ENCODE measurements around the gene LSP1. TPM values are rescaled to one million over a fixed set of nuclear protein-coding genes. Genes with fewer than 3 reads are reported as not detected.
A peak's percentile ranks its signal among the peaks of the same experiment; 100 is the strongest.

LSP1 gene
- total RNA-seq, 2 donors from 2014 or later: 328 to 423 TPM

DNA sequence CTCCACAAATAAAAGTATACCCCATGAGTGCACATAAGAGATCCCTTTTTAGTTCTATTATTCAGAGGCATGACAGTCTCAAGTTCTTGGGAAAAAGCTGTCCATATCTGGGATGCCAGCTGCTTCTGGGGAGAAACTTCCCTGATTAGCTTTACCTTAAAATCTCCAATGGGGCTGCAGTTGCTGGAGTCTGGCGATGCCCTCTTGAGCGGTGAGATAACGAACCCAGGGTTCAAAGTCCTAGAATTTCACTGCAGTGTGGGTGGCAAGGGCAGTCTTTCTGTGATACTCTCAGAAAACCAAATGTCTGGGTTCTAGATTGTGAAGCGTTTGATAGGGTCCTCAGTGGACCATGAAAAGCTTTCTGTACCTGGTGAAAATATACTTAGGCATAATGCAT lies 46.2 kb downstream of the LSP1 start:
- no peaks in the 10 kb centered on the region for H3K36me3 Mint-ChIP-seq (ENCODE audit: low read depth)
- no peak overlapping the region for H3K27ac Mint-ChIP-seq
- H3K9me3 Mint-ChIP-seq: no peaks in the 10 kb centered on the region
- peaks cover 6% of the 10 kb centered on the region for H3K27me3 Mint-ChIP-seq
- H3K4me1 Mint-ChIP-seq: no peaks in the 10 kb centered on the region
- no peak for ATAC-seq (replicated peaks)
- no peak overlapping the region for H3K4me3 Mint-ChIP-seq

DNA sequence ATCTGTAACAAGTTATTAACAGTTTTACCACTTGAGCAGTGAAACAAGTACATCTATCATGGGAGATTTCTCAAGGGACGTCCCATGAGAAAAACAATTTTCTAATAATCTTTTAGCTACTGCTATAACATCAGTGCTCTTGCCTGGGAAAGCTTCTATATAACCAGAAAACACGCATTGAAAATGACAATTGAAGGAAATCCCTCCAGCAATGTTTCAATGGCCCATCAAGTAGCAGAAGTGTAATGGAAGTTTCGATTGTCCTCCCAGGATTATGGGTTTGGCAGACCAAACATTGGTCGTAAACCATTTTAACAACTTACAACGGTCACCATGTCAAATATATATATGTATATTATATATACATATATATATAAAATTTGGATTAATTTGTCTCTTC lies 46.8 kb downstream of the LSP1 start:
- Mint-ChIP-seq H3K9me3 (no peaks in the 10 kb centered on the region), H3K4me1 (no peaks in the 10 kb centered on the region), H3K27me3 (peaks cover 6% of the 10 kb centered on the region), H3K36me3 (ENCODE audit: low read depth) (no peaks in the 10 kb centered on the region), H3K27ac (no peak overlapping the region), H3K4me3 (no peak overlapping the region)
- no peak for ATAC-seq (replicated peaks)

DNA sequence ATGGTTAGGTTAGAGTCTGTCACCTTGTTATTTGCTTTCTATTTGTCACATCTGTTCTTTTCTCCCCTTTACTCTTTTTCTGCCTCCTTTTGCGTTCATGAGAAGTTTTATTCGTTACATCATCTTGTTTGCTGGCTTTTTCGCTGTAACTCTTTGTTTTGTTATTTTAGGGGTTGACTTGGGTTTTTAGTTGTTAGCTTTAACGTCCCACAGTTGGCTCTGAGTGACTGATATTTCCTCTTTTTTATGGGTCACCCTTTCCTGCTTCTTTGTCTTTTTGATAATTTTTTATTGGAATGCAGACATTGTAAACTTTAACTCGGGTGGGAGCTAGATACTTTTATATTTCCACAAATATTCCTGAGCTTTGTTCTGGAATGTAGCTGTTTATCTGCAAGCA lies 53.3 kb downstream of the LSP1 start:
- Mint-ChIP-seq H3K4me3 (no peak overlapping the region), H3K9me3 (no peaks in the 10 kb centered on the region), H3K27ac (no peak overlapping the region), H3K36me3 (ENCODE audit: low read depth) (no peaks in the 10 kb centered on the region), H3K4me1 (no peaks in the 10 kb centered on the region), H3K27me3 (peaks cover 5% of the 10 kb centered on the region)
- ATAC-seq (replicated peaks): no peak

DNA sequence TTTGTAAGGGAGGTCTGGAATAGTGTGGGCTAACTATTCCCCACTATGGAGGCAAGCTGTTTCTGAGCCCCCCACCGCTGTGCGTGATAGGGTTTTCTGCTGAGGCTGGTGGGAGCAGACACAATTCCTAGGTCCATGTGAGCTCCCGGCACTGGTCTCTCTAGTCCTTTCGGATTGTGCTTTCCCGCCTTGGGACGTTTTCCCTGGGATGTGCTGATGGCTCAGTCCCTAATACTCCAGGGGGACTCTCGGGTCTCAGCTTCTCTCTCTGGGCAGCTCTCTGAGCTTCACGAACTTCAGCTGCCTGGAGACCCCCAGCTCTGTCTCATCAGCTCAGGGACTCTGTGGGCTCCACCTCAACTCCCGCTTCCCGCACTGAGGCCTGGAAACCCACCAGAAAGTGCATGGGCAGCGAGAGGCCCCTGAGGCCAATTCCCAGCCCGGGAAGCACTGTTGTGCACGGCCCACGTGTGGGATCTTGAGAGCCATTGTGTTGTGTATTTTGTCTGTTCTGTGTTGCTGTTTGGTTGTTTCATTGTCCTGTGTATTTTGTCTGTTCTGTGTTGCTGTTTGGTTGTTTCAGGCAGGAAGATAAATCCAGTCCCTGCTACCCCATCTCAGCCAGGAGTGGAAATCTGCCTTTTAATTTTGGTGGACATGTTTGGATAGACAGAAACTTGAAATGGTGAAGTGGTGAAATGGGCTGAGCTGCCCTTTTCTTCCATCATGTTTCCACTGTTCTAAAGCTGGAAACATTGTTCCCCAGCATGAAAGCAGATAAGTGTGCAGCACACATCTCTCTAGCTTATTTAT lies 53.9 kb downstream of the LSP1 start:
- H3K9me3 Mint-ChIP-seq: no peaks in the 10 kb centered on the region
- no peak for ATAC-seq (replicated peaks)

DNA sequence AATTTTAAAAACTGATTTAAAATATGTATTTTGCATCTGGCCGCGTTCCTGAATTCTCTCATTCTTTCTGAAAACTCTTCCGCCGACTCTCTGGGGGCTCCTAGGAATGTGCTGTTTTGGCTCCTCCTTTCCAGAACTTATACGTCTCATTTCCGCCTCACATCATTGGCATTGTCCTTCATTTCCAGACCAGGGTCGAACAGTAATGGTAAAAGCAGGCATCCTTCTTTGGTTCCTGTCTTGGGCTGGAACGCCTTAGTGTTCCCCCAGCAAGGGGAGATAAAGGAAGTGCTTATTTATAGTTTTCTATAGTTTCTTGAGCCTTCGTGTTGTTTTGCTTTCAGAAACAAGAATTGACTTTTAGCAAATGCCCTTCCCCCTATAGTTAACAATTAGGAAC lies 55.7 kb downstream of the LSP1 start:
- Mint-ChIP-seq H3K27me3 (peaks cover 5% of the 10 kb centered on the region), H3K4me3 (no peak overlapping the region), H3K27ac (no peak overlapping the region), H3K9me3 (no peaks in the 10 kb centered on the region), H3K4me1 (no peaks in the 10 kb centered on the region), H3K36me3 (ENCODE audit: low read depth) (no peaks in the 10 kb centered on the region)
- no peak for ATAC-seq (replicated peaks)

More for the DNA sequence above, 53.9 kb downstream of the LSP1 start:
- no peak overlapping the region for H3K27ac Mint-ChIP-seq
- H3K4me3 Mint-ChIP-seq: no peak overlapping the region
- H3K36me3 Mint-ChIP-seq (ENCODE audit: low read depth): no peaks in the 10 kb centered on the region
- H3K27me3 Mint-ChIP-seq: peaks cover 5% of the 10 kb centered on the region
- H3K4me1 Mint-ChIP-seq: no peaks in the 10 kb centered on the region

DNA sequence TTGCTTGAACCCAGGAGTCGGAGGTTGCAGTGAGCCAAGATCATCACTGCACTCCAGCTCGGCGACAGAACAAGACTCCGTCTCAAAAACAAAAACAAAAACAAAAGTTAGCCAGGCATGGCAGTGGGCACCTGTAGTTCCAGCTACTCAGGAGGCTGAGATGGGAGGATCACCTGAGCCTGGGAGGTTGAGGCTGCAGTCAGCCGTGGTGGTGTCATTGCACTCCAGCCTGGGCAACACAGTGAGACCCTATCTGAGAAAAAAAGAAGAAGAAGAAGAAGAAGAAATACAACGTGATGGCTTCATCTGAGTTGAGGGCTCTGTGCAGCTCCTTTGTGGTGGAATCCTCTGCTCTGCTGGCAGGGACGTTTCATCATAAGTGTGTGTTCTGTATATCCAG lies 56.6 kb downstream of the LSP1 start:
- Mint-ChIP-seq H3K9me3 (no peaks in the 10 kb centered on the region), H3K4me3 (no peak overlapping the region), H3K36me3 (ENCODE audit: low read depth) (no peaks in the 10 kb centered on the region), H3K27me3 (peaks cover 11% of the 10 kb centered on the region), H3K4me1 (peaks cover 6% of the 10 kb centered on the region), H3K27ac (no peak overlapping the region)
- ATAC-seq (replicated peaks): no peak

DNA sequence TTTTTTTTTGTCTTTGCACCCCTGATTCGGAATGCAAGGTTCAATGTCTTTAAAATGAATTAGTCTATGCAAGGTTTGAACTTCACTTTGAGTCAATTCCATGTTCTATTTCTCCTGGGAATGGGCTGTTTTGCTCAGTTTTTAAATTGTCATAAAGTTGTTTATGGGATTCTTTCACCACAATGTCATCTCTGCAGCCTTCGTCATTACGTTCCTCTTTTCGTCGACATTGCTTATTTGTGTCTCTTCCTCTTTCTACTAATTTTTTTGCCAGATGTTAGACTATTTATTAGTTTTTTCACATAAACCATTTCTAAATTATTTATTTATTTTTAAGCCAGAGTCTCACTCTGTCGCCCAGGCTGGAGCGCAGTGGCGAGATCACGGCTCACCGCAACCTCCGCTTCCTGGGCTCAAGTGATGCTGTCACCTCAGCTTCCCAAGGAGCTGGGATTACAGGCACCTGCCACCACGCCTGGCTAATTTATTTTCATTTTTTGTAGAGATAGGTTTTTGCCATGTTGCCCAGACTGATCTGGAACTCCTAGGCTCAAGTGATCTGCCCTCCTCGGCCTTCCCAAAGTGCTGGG lies 59.5 kb downstream of the LSP1 start:
- Mint-ChIP-seq H3K9me3 (no peaks in the 10 kb centered on the region), H3K4me1 (peaks cover 21% of the 10 kb centered on the region), H3K36me3 (ENCODE audit: low read depth) (peaks cover 5% of the 10 kb centered on the region), H3K4me3 (no peak overlapping the region), H3K27me3 (peaks cover 14% of the 10 kb centered on the region), H3K27ac (no peak overlapping the region)
- no peak for ATAC-seq (replicated peaks)

DNA sequence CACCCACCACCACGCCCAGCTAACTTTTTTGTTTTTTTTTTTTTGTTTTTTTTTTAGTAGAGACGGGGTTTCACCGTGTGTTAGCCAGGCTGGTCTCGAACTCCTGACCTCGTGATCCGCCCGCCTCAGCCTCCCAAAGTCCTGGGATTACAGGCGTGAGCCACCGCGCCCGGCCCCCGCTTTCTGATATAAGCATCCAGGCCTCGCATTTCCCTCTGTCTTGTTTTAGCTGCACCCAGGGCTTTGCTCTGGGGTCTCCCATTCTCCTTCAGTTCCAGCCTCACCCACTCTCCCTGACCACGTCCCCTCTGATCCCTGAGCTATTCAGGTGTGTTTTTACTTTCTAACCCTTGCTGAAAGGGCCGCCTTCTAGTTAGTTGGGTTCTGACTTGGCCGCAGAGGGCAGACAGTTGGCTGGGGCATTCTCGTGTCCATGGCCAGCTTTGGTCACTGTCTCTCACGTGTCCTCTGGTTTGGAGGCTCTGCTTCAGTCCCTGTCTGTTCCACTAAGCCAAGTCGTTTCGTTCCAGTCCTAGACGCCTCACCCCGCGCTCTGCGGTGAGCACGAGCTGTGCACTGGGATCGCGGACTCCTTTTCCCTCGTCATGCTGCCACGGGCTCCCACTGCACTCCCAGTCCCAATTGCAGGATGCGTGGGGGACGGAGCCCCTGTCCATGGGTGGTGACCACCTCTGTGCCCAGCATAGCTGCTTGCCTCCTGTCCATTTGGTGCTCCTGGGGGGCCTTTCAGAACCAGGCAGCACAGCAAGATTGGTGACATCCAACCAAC lies 60.6 kb downstream of the LSP1 start:
- ATAC-seq (replicated peaks): no peak
- peaks cover 21% of the 10 kb centered on the region for H3K4me1 Mint-ChIP-seq

DNA sequence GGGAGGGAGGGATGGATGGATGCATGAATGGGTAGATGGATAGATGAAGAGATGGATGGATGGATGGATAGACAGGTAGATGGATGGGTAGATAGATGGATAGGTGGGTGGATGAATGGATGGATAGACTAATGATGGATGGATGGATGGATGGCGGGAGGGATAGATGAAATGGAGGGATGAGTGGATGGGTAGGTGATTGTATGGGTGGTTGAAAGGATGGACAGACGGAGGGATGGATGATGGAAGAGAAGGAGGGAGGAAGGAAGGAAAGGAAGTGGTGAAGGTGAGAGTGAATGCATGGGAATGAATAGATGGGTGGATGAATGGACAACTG lies 62.9 kb downstream of the LSP1 start:
- Mint-ChIP-seq H3K4me3 (no peak overlapping the region), H3K27me3 (peaks cover 14% of the 10 kb centered on the region), H3K27ac (peak overlapping the region; percentile 15), H3K4me1 (peaks cover 21% of the 10 kb centered on the region), H3K36me3 (ENCODE audit: low read depth) (peaks cover 5% of the 10 kb centered on the region), H3K9me3 (no peaks in the 10 kb centered on the region)
- ATAC-seq (replicated peaks): no peak

More for the DNA sequence above, 60.6 kb downstream of the LSP1 start:
- Mint-ChIP-seq H3K4me3 (no peak overlapping the region), H3K27me3 (peaks cover 14% of the 10 kb centered on the region), H3K27ac (peak overlapping the region; percentile 34), H3K36me3 (ENCODE audit: low read depth) (peaks cover 5% of the 10 kb centered on the region), H3K9me3 (no peaks in the 10 kb centered on the region)

DNA sequence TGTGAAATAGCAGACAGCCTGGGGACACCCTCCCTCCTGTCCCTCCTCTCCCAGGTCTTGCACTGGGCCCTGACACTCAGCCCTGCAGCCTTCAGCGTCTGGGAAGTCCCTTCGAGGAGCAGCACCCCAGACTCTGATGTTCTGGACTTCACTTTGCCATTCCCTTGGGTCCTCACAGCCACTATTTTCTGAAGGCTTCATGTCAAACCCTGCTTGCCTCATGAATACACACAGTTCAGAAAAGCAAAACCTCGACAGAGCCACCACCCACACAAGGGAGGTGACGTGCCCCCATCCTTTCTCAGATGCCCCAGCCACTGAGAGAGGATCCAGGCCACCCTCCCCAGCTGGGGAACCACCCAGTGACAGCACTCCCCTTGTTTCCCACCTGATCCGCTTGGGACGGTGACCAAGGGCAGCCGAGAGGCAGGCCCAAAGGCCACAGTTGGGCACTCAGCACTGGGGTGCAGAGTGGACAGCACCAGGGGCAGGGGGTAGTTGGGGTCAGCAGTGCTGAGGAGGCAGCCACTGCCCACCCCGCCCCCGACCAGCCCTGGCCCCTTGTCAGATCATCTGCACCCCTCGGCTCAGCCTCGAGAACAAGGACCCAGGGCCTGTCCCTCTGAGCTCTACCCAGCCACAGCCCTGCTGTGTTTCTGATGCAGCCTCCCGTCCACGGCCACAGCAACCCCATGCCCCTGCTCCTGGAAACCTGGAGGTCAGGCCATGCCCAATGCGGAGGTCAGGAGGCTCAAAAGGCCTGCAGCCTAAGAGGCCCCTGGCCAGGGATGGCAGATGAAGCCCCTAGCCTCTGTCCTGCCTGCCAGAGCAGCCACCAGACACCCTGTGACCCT lies 63.5 kb downstream of the LSP1 start:
- Mint-ChIP-seq H3K9me3 (no peaks in the 10 kb centered on the region), H3K27me3 (peaks cover 14% of the 10 kb centered on the region), H3K36me3 (ENCODE audit: low read depth) (peaks cover 5% of the 10 kb centered on the region), H3K4me3 (no peak overlapping the region), H3K4me1 (peaks cover 21% of the 10 kb centered on the region), H3K27ac (peak overlapping the region; percentile 15)
- peak; percentile 63 for ATAC-seq (replicated peaks)

DNA sequence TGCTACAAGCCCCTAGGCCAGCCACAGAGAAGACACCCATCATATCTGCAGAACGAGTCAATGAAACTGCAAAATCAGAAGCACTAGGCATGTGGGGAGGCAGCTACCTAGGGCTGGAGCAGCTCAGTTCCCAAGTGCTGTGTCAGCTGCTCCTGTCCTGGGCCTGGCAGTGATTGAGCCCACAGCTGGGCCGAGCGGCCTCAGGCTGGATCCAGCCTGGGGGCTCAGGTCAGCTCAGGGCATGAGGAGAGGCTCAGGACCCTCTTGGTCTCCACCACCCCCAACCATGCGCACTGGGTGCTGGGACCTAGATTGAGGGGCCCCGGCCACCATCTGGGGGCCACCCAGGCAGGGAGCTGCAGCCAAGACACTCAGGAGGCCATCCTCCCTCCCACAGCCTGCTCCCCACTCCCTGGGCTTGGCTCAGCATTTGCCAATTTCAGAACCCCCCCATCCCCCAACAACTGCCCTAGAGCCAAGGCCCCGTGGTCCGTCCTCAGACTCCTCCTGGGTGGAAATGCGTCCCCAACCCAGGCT lies 64.2 kb downstream of the LSP1 start:
- Mint-ChIP-seq H3K4me3 (no peak overlapping the region), H3K4me1 (peaks cover 21% of the 10 kb centered on the region), H3K27ac (no peak overlapping the region), H3K27me3 (peaks cover 14% of the 10 kb centered on the region), H3K36me3 (ENCODE audit: low read depth) (peaks cover 5% of the 10 kb centered on the region), H3K9me3 (no peaks in the 10 kb centered on the region)
- ATAC-seq (replicated peaks): peak; percentile 42

DNA sequence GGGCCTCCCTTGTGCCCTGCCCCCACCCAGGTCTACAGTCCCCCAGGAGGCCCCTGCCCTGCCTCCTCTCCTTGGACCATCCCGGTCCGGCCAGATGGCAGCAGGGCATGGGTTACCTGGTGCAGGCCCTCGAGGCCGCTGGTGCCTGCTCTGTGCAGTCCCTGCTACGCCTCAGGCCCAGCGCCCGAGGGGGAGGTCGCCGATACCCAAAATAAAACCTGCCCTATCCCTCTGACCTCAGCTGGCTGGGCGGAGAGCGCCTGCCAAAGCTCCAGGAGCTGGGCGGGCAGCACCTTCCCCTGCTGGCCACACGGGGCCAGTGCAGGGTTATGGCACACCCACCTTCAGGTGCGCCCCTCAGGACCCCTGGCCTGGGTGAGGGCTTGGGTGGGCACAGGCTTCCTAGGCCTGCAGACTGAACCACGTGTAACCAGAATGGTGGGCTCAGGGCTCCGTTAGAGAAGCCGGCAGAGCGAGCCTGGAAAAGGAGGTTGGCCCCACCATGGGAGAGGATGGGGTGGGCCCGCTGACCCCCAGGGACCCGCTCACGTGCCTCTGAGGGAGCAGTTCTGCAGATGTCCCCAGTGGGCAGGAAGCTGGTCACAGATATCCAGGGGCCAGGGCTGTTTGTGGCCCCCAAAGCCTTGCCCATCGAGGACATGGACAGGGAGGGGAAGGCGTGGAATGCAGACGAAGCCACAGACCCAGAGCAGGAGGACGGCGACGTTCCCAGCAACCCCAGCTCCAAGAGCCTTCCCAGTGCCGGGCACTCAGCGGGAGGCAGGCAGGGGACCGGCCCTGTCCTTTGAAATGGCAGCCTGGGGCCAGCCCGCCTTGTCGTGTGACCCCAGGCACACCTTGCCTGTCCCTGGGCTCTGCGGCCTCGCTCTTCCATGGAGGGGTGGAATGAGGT lies 64.9 kb downstream of the LSP1 start:
- Mint-ChIP-seq H3K4me1 (peaks cover 23% of the 10 kb centered on the region), H3K4me3 (no peak overlapping the region), H3K27ac (peak overlapping the region; percentile 81), H3K27me3 (peaks cover 14% of the 10 kb centered on the region), H3K36me3 (ENCODE audit: low read depth) (peaks cover 5% of the 10 kb centered on the region), H3K9me3 (no peaks in the 10 kb centered on the region)
- peak; percentile 31 for ATAC-seq (replicated peaks)

All from activated T-helper 17 cell treated with anti-CD3 and anti-CD28 coated beads, Interleukin-2, amount 50 U/mL, for 72 hours (primary cell).